Hepatic stellate cell (primary cell): ENCODE data around the gene WWOX.

Source experiments
- DNase-seq: peaks from one replicate; pipeline ENCODE4 v3.0.0; 2011; ENCODE audit warnings: low spot score

The WWOX gene

GRCh38 chr16:78994135-78994745, 894.8 kb downstream of the WWOX start:
- no peak for DNase-seq

- DNase-seq: no peak
Measured at GRCh38 chr16:78995441-78995840, 896.0 kb downstream of the WWOX start.

- DNase-seq: no peak
Measured at GRCh38 chr16:78996790-78997189, 897.3 kb downstream of the WWOX start.

- no peak for DNase-seq
Measured at GRCh38 chr16:78998879-78999278, 899.4 kb downstream of the WWOX start.

GRCh38 chr16:79001156-79001967, 901.9 kb downstream of the WWOX start:
- no peak for DNase-seq

GRCh38 chr16:79003026-79003609, 903.7 kb downstream of the WWOX start:
- DNase-seq: no peak

DNA sequence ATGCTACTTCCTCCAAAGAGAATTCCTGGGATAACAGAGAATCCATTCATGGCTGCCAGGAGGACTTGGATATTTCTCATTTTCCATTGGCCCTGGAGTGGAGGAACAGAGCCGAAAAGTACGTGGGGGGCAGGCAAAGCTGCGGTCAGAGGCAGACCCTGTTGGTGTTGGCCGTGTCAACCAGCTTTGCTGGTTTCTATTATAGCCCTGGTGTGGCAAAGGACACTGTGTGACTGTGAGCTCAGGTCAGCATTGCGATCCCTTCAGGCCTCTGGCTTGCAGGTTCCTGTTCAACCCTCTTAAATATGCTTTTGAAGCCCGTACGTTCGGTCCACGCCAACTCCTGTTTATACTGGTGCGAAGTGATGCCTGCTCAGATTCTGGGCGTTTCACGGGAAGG, 904.9 kb downstream of the WWOX start:
- DNase-seq: no peak

- no peak for DNase-seq
Measured at GRCh38 chr16:79005096-79005495, 905.6 kb downstream of the WWOX start.

DNA sequence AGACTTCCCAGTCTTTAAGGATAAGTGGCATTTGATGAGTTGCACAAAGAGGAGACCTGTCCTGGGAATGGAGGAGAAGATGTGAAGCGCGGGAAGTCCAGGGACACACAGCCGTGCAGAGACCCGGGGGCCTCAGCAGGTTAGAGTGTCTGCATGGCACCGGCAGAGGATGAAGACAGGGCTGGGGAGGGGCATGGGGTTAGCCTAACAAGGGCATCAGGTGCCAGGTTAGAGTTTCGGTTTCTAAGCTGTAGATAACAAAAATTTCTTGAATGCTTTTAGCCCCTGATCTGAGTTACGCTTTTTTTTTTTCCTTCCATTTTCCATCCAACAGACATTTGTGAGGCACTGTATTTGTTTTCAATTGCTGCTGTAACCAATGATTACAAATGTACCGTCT, 906.8 kb downstream of the WWOX start:
- no peak for DNase-seq

GRCh38 chr16:79006765-79007164, 907.3 kb downstream of the WWOX start:
- no peak for DNase-seq

DNA sequence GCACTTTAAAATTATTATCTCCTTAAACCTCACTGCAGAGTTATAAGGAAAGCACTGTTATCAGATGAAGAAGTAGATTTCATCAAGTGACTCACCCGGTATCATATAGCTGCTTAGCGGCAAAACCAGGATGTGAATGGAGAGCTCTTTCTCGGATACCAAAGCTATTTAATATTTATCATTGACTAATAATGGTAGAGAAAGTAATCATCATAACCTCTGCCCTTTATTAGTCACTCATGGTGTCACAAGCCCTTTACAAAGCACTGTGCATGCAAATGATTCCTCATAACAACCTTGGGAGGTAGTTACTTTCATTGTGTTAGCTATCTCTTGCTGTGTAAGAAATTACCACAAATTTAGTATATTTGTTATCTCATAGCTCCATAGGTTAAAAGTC, 908.2 kb downstream of the WWOX start:
- no peak for DNase-seq

GRCh38 chr16:79008036-79008868, 908.8 kb downstream of the WWOX start:
- DNase-seq: no peak

DNA sequence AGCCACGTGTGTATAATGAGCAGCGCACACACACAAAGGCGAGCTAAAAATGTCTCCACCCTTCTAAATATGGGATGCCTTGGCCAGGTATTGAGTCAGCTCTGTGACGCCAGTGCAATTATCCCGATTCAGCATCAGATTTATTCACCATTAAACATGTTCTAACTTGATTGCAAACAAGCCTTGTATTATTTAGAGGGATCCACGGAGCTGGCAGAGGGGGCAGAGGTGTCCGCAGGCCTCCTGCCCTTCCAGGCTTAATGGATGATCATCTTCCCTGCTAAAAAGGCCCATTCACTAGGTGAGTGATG, 909.4 kb downstream of the WWOX start:
- DNase-seq: no peak

- DNase-seq: no peak
Measured at GRCh38 chr16:79009896-79010295, 910.4 kb downstream of the WWOX start.

DNA sequence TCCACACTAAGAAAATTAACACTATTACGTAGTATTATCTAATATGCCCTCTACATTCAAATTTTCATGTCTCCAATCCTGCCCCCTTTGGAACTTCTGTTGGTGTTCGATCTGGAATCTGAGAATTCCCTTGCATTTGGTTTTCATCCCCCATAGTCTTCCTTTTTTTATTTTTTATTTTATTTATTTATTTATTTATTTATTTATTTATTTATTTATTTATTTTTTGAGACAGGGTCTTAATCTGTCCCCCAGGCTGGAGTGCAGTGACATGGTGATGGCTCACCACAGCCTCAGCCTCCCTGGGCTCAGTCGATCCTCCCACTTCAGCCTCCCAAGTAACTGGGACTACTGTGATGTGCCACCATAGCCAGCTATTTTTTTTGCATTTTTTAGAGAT, 911.8 kb downstream of the WWOX start:
- no peak for DNase-seq

DNA sequence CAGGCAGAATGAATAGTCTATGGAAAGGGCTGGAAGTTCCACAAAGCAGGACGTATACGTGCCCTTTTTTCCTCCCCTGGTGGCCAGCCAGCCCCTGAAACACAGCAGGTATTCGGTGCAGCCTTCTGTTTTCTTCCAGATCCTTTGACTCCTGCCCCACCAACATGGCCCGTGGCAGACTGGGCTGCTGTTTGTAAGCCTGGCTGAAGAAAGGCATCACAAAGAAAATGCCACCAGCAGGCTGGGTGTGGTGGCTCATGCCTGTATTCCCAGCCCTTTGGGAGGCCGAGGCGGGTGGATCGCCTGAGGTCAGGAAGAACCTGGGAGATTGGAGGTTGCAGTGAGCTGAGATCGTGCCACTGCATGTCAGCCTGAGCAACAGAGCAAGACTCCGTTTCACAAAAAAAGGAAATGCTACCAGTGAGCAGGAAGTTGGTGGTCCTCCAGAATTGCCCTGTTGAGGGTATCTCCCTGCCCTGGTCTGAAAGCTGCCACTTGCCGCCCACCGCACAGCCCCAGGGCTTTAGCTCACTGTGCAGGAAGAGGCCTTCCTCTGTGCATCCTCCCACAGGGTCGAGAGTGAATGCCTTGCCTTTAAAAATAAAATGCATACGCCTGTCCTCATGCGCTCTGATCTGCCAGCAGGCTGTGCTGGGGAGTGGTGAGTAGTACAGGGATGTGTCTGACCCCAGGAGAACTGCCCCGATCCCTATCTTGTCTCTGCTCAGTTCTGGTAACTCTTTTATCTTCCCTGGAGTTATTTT, 913.4 kb downstream of the WWOX start:
- DNase-seq: no peak

GRCh38 chr16:79013930-79014660, 914.6 kb downstream of the WWOX start:
- DNase-seq: no peak

GRCh38 chr16:79018650-79019429, 919.4 kb downstream of the WWOX start:
- no peak for DNase-seq

DNA sequence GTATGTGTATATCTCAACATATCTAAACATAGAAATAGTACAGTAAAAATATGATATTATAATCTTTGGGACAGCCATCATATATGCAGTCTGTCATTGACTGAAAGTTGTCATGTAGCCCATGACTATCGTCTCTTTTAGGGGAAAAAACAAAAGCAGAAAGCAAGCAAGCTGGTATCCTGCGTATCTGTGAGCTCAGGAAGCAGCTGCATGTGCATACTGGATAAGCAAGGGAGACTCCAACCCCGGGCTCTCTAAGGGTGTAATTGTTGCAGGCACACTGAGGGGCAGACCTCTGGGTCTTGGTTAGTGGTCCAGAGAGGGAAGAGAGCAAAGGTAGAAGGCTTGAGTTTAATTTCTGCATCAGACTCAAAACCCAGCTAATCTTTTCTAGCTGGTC, 920.0 kb downstream of the WWOX start:
- no peak for DNase-seq

DNA sequence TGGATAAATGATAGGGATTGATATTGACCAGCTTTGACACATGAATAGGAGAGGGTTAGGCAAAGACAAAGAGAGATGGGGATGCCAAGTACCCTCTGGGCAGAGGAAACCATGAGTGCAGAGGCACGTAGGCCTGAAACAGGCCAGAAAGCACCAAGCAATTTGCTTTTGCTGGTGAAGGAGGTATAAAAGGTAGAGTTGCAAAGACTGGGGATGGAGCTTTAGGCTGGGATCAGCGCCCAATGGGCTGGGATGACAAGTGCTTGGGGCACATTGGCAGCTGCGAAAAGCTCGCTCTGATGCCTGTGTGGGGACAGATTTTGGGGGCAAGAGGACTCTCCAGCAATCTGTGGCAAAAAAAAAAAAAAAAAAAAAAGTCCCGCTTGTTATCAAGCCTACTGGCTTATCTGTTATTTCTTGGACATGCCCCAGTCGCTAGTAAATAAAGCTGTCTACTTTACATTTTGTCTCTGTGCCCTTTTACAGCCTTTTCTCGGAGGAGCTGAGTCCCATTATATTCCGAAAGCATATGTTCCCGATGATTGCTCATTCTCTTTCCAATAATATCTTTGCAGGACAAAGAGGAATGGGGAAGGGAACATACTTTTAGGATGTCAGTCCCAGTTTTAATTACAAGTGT, 922.7 kb downstream of the WWOX start:
- no peak for DNase-seq
